GM21528 (cell line): ENCODE results near the gene CDC42BPG.
"Not testable (repeated sequence)": the region's sequence is repeated elsewhere in the genome, so short reads cannot be mapped to it uniquely, and the experiment has no call there.

Experiments used
- ATAC-seq: cut with Tn5 transposase; IDR thresholded peaks from one replicate; pipeline ENCODE4 v1.9.1; 2021; ENCODE audit warnings: mild to moderate bottlenecking, moderate library complexity; ENCODE audit not compliant: unreplicated experiment, low FRiP score

Gene CDC42BPG

GRCh38 chr11:64836448-64837072 is 7.9 kb downstream of the CDC42BPG start:
- no peak for ATAC-seq

- no peak for ATAC-seq
These were observed 8.6 kb downstream of the CDC42BPG start for GRCh38 chr11:64835616-64836447.

- ATAC-seq = no peak
These were observed 9.5 kb downstream of the CDC42BPG start for GRCh38 chr11:64834723-64835615.

GRCh38 chr11:64834031-64834722 is 10.3 kb downstream of the CDC42BPG start:
- no peak for ATAC-seq

GRCh38 chr11:64833509-64833908 is 10.9 kb downstream of the CDC42BPG start:
- no peak for ATAC-seq

- ATAC-seq = no peak
These were observed 11.3 kb downstream of the CDC42BPG start for GRCh38 chr11:64833198-64833502.

GRCh38 chr11:64832467-64833197 is 11.8 kb downstream of the CDC42BPG start:
- no peak for ATAC-seq

GRCh38 chr11:64831411-64831891 is 13.0 kb downstream of the CDC42BPG start:
- ATAC-seq = no peak

GRCh38 chr11:64829536-64830251 is 14.8 kb downstream of the CDC42BPG start:
- no peak for ATAC-seq

- no peak for ATAC-seq
These were observed 17.0 kb downstream of the CDC42BPG start for GRCh38 chr11:64827451-64827839.

GRCh38 chr11:64826578-64827450 is 17.6 kb downstream of the CDC42BPG start:
- no peak for ATAC-seq

- no peak for ATAC-seq
These were observed 18.4 kb downstream of the CDC42BPG start for GRCh38 chr11:64826062-64826461.

- ATAC-seq = no peak
These were observed 20.8 kb downstream of the CDC42BPG start for GRCh38 chr11:64823568-64824119.

- no peak for ATAC-seq
These were observed 27.0 kb downstream of the CDC42BPG start for GRCh38 chr11:64817476-64817875.

GRCh38 chr11:64815433-64815832 is 29.0 kb downstream of the CDC42BPG start:
- not testable (repeated sequence) for ATAC-seq

GRCh38 chr11:64814712-64815187 is 29.7 kb downstream of the CDC42BPG start:
- ATAC-seq = peak; percentile 65

GRCh38 chr11:64813826-64814225 is 30.6 kb downstream of the CDC42BPG start:
- no peak for ATAC-seq

GRCh38 chr11:64810891-64811272 is 33.6 kb downstream of the CDC42BPG start:
- no peak for ATAC-seq
